Pulmonary artery endothelial cell (primary cell): Measurements from ENCODE around the gene TSEN34. TPM values are rescaled to one million over a fixed set of nuclear protein-coding genes. Genes with fewer than 3 reads are reported as not detected.
A peak's percentile ranks its signal among the peaks of the same experiment; 100 is the strongest.
"Not testable (repeated sequence)": the region's sequence is repeated elsewhere in the genome, so short reads cannot be mapped to it uniquely, and the experiment has no call there.

ENCODE experiments used
- DNase-seq: peaks from one replicate; pipeline ENCODE4 v3.0.0-alpha.2; 2011; ENCODE audit warnings: low read depth, low spot score
- total RNA-seq: library from RNA; depleted of rRNA; stranded (reverse); fragments of >200 nt; gene quantifications from 2 replicates; pipeline ENCODE4 v1.2.3, GENCODE V29; 2014

Gene TSEN34
- total RNA-seq, 1 donor from 2014 or later: 65.7 TPM

GRCh38 chr19:54160854-54161253 lies 30.3 kb upstream of the TSEN34 start:
- DNase-seq: no peak

- no peak for DNase-seq
These were observed 28.8 kb upstream of the TSEN34 start for GRCh38 chr19:54162241-54162805.

- no peak for DNase-seq
These were observed 28.2 kb upstream of the TSEN34 start for GRCh38 chr19:54162884-54163283.

- peak; percentile 47 for DNase-seq
These were observed 26.6 kb upstream of the TSEN34 start for GRCh38 chr19:54164369-54165068.

GRCh38 chr19:54165222-54165621 lies 25.9 kb upstream of the TSEN34 start:
- DNase-seq: no peak

DNA sequence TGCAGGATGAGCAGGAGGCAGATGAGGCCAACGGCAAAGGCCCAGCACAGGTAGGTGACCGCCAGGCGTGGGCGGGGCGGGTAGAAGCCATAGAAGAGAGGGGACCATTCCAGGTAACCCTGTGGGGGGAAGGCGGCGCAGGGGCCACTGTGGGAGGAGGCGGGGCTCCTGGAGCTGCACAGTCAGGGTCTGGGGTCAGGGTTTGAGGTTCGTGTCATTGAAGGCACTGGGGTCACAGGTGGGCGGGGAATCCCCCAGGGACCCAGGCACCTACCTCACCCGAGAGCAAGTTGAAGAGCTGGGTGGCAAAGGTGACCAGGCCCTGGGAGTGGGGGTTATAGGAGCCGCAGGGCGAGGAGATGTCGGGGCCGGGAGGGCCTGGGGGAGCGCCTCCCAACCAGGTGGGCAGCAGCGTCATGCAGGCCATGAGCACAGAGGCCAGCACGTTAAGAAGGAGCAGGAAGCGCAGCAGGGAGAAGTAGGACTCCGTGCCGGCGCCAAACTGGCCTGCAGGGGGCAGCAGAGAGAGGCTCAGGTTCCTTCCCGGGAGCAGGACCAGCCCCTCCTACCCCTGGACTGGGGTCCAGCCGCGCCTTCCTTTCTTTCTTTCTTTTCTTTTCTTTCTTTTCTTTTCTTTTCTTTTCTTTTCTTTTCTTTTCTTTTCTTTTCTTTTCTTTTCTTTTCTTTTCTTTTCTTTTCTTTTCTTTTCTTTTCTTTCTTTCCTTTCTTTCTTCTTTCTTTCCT lies 22.8 kb upstream of the TSEN34 start:
- DNase-seq: no peak

GRCh38 chr19:54169149-54169740 lies 21.9 kb upstream of the TSEN34 start:
- DNase-seq: no peak

DNA sequence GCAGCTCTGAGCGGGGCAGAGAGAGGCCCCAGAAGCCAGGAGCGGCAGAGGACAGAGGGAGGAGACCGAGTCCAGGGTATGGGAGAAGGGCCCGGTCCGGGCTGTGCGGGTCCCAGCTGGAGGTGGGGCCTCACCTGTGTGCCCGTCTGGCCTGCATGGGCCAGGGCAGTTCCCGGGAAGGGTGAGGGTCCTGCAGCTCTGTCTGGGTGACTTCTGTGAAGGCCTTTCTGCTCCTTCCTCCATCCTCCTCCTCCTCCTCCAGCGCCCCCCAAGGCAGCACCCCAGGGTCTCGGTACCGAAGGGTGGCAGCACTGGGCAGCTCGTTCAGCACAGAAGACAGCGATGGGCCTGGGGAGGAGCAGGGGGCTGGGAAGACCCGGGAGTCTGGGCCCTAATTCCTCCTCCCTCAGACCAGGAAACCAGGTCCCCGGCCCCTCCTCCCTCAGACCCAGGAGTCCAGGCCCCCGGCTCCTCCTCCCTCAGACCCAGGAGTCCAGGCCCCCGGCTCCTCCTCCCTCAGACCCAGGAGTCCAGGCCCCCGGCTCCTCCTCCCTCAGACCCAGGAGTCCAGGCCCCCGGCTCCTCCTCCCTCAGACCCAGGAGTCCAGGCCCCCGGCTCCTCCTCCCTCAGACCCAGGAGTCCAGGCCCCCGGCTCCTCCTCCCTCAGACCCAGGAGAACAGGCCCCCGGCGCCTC lies 19.2 kb upstream of the TSEN34 start:
- not testable (repeated sequence) for DNase-seq

- DNase-seq: no peak
These were observed 18.4 kb upstream of the TSEN34 start, which contains the start of gene TMC4 for GRCh38 chr19:54172471-54173358. Gene TMC4 (minus strand): TSS chr19:54173160. CDS start chr19:54173117, 43 bp downstream.

- no peak for DNase-seq
These were observed 17.8 kb upstream of the TSEN34 start for GRCh38 chr19:54173359-54173699.

- no peak for DNase-seq
These were observed 16.9 kb upstream of the TSEN34 start for GRCh38 chr19:54173951-54174834.

DNA sequence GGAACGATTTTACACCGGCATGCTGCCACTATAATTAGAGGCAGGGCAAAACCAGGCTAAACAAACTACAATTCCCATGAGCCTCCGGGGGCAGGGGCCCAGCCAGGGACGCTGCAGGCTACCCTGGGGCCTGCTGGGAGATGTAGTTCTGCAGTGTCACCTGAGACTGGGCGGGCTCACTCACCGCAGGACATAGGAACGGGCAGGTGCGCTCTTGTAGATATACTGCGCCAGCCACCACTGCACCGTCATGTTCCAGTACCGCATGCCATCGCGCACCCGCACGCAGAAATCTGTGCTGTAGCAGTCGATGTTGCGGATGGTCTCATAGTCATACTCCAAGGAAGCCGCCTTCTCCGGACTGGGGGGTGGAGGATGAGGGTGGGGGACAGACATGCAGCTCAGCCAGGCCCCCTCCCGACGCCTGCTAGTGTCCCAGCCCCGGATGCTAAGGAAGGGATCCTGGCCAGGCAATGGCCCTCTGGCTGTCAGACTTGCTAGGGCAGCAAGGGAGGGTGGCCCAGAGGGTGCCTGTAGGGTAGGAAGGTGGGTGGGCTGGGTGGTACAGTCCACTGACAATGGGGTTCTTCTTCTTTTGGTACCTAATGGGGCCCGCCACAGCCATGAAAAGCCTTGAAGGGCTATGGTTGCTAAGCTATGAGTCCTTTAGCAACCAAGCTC lies 12.4 kb upstream of the TSEN34 start:
- no peak for DNase-seq

DNA sequence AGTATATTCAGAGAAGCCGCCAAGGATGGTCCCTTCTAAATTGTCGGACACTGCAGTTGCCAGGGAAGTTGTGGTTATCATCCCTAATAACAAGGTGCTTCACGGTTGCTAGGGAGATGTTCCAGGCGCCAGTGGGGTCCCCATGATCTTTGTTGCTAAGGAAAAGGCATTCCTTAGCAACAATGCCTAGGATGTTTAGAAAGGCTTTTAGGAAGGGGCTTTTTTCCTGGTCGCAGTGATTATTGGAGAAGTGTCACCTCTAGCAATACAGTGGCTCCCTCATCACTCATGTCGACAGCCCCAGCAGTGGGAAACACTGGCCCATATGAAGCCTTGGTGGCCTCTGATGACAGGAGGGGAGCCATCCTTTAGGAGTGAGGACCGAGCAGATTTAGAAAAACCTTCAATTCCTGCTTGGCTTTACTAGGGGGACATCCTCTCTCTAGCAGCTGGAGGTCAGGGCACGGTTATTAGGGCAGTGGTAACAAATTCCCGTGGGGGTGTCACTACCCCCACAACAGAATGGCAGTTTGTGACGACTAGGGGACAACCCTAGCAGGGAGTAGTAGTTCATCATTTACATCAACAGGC lies 11.8 kb upstream of the TSEN34 start:
- no peak for DNase-seq

DNA sequence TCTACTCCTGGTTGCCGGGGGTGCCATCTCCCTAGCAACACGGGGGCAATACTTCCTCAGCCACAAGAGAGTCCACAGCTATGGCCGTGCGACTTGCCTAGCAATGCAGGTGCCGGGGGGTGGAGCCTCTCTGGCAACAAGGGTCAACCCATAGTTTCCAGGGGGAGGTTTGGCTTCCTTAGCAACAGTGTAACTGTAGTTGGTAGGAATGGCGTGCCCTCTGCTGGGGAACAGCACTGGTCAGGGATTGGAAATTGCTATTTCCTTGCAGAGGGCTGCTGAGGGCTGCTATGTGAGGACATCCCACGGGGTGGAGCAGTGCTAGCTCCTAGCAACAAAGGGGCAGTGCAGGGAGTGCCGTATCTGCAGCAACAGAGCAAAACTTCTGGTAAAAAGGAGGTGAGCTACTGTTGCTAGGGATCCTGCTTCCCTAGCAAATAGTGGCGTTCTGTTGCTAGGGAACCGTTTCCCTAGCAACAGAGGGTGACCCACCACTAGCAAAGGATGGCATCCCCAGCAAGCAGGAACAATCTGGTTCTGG lies 11.1 kb upstream of the TSEN34 start:
- DNase-seq: no peak

GRCh38 chr19:54180691-54181091 lies 10.4 kb upstream of the TSEN34 start:
- no peak for DNase-seq

GRCh38 chr19:54181894-54182293 lies 9.2 kb upstream of the TSEN34 start:
- DNase-seq: not testable (repeated sequence)

DNA sequence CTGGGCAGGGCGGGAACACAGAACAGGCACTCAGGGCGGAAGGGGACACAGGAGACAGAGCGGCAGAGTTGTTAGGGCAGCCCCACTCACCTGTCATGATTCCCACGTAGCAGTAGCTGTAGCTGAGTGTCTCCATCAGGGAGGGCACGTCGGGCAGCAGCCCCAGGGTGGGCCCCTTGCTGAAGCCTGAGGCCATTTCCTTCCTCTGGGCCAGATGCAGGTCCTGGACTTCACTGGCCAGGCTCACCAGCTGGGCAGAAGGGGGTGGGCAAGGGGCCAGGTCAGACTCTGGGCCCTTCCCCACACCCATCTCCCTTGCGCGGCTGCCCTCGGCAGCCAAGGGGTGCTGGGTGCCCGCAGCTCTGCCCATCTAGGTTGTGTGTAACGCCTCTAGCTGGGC lies 7.7 kb upstream of the TSEN34 start:
- DNase-seq: no peak

- no peak for DNase-seq
These were observed 4.8 kb upstream of the TSEN34 start for GRCh38 chr19:54186351-54186750.
